HPDE6-E6E7 (cell line): Measurements from ENCODE around the gene VSIR.

ENCODE experiments used
- DNase-seq: peaks from one replicate; pipeline ENCODE4 v3.0.0; 2011; ENCODE audit warnings: missing footprints; ENCODE audit errors: extremely low spot score

VSIR gene

GRCh38 chr10:71763352-71764127 is 9.8 kb downstream of the VSIR start:
- no peak for DNase-seq

- no peak for DNase-seq
Observed at GRCh38 chr10:71762324-71762723, 11.0 kb downstream of the VSIR start.

DNA sequence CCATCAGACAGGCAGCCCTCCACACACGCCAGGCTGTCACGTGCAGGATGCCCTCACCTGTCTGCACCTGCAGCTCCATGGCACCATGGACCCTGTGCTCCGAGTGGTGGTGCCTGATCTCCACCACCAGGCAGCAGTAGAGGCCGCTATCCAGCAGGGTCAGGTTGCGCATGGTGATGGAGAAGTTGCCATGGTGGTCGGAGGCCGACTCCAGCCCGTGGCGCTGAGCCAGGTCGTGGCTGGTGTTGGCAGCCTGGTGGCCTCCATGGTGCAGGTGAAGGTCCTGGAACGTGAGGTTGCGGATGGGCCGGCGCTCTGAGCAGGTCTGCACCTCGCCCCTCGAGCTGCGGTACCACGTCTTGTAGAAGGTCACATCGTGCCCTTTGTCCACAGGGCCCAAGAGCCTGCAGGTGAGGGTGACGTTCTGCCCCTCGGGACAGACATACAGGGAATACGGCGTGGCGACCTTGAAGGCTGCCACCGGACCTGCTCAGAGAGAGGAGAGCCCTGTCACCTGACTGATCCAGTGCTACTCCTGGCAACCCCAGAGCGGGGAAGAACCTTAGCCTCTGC is 11.7 kb downstream of the VSIR start:
- no peak for DNase-seq

DNA sequence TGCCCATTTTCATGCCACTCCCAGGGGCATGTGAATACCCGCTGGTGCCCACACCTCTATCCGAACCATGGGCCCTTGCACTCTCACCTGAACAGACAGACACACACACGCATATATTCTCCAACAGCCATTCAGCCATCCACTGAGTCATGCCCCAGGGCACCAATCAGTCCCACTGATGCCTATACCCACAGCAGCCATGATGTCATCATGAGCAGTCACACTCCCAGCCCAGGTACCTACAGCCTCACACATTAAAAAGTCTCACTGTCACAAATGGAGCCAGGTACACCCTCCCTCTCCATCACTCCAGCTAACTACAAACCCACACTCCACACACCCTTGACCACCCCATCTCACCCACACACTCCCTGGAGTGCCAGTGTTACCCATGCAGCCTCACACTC is 12.2 kb downstream of the VSIR start:
- peak; percentile 50 for DNase-seq

DNA sequence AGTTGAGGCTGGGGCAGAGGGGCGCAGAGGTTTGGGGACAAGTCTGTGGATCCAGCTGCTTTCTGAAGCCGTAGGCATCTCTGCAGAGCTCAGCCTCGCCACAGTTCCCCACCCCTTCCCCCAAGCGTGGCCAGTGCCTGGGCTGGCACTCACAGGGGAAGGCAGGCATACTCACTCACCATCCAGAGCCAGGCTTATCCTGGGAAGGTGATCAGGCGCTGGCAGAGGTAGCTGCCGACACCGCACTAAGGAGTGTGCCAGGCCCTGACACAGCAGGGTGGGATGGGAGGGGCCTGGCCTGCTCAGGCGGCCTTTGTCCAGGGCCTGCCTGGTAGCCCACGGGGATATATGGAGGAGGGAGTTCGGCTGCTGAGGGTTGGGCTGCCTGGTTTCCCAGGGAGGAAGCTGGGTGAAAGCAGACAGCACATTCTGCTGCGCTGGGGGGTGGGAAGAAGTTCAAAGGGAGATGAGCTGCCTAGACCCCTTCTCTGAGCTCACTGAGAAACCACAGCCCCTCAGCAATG is 15.9 kb downstream of the VSIR start:
- DNase-seq, result no peak

GRCh38 chr10:71756311-71757191 is 16.8 kb downstream of the VSIR start:
- DNase-seq, result no peak

GRCh38 chr10:71755179-71755879 is 18.0 kb downstream of the VSIR start:
- no peak for DNase-seq

GRCh38 chr10:71754562-71754961 is 18.8 kb downstream of the VSIR start:
- DNase-seq, result no peak

DNA sequence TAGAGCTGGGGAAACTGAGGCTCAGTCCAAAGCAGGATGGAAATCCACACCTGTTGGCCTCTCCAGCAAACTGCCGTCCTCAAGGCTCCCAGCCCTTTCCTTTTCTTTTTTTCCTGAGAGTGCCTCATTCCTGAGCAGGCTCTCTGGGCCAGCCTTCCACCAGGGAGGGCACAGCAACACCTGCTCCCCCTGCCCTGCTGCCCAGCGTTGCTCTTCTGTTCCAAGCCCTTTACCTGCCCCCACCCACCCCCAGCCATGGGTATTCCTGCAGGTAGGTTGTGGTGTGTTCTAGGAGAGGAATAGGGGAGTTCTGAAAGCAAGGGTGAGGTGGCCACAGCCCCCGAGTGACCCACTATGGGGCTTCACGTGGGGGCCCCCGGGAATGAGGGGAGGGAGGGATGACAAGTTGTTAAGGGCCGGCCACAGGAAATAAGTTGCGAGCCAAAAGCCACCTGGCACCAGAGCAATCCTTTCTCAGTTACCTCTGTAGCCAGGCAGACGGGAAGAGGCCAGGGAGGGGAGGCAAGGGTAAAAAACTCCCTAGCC is 19.3 kb downstream of the VSIR start:
- DNase-seq, result no peak

DNA sequence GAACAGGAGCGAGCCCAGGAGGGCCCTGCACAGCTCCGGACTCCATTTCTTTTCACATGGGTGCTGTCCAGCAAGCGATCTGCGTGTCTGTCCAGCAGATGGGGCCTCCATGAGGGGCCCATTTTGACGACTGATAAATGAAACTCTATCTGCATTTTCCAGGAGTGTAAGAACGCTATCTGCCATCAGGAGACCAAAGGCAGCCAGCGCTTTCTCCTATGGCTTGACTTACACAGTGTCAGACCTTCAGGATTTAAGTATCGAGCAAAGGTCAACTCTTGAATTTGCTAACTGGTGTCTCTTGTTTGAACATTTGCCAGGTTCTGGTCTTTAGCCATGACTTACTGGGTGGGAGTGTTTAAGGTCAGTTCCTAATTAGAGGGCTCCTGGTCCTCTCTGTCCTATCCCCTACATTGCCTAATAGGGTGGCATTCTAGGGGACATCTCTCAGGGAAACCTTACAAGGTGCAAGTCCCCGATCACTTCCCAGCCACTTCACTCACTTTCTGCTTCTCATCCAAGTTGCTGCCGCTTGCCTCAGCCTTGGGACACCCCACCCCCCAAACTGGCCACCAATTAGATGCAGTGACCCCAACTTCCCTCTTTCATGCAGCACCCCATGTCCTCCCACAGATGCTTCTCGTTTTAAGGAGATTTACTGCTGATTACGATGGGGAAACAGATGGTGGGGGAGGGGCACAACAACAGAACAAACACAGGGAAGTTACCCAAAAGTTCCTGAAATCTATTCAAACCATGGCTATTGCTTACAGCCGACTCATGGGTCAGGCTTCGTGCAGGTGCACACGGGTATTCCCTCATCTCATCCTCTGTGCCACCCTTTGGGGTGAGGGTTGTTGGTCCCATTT is 20.0 kb downstream of the VSIR start:
- DNase-seq, result no peak

DNA sequence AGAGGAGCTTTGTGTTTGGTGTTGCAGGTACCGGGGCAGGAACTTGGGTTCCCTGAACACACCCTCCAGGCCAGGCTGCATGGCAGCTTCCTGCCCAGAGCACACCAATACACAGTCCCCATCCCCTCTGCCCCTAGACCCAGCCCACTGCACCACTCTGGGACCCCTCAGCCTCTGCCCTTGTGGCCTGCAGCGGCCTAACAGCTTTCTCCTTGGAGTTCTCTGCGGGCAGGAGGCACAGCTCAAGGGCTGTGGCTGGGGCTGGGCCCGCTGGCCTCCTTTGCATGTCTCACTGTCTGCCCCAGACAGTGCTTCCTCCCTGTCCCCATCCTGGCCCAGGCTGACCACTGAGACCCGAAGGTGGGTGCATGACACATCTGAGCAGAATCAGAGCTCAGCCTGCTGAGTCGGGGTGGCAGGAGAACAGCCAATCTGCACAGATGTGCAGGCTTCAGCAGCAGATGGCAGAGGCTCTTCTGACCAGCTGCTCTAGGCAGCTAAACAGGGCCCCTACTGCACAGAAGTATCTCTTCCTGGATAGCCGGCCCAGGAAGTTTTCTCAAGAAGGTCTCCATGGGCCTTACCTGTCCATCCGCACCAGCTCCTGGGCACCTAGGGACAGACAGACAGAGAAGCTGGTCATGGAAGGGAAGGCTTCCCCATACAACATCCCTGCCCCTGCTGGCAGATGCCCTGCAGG is 20.8 kb downstream of the VSIR start:
- DNase-seq, result no peak

- no peak for DNase-seq
Observed at GRCh38 chr10:71751515-71752224, 21.6 kb downstream of the VSIR start.

DNA sequence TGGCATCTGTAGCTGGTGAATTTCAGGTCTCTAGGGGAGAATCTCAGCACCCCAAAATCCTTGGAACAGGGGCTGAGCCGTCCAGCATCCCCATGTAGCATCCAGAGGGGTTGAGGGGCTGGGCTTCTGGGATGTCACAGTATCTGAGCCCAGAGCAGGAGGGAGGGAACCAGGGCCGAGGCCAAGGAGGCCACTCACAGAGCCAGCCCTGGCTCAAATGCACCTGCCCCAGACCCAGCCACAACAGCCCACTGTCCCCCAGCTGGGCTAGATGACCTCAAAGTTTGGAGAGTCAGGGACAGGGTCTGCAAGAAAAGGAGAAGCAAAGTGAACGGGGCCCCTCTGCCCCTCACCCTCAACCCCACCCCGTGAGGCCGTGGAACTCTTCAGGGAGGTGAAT is 22.3 kb downstream of the VSIR start:
- no peak for DNase-seq

DNA sequence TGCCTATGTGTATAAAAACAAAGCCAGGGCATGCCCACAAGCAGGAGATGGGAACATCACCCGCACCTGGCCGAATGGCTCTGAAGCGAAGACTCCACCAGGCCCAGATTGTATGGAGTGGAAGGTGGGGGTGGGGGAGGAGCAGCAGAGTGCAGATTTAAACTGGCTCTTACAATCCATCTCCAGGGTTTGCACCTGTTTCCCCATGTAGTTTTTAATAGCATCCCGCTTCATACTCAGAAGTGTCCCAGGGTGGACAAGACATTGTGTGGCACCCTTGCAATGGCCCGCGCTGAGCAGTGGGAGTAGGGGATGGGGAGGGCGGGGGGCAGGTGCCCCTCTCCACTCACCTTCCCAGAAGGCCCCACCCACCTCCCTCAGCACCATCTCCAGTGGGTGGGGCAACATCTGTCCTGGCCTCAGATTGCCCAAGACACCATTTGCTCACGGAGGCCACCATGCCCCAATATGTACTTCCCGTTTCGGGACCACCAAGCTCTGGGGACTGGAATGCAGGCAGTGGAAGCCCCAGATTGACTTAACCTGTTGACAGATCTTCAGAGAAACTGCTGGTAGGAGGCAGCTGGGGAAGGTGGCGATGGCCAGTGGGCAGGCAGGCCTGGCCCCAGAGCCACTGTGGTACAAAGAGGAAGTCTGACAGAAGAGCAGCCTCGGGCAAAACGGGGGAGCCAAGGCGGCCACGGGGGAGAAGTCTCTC is 23.0 kb downstream of the VSIR start:
- no peak for DNase-seq

- DNase-seq, result no peak
Observed at GRCh38 chr10:71749396-71749795, 23.9 kb downstream of the VSIR start.

GRCh38 chr10:71748671-71749191 is 24.6 kb downstream of the VSIR start:
- DNase-seq, result no peak

- DNase-seq, result no peak
Observed at GRCh38 chr10:71747551-71748523, 25.5 kb downstream of the VSIR start.
